Measurements from ENCODE around the gene ZFP92. TPM values are rescaled to one million over a fixed set of nuclear protein-coding genes. Genes with fewer than 3 reads are reported as not detected.

The ZFP92 gene
- total RNA-seq, 3 donors from 2014 or later = 0.29 to 1.6 (median 1.3) TPM

- peaks cover 0 to 12% of the 10 kb centered on the region in 2 donors for H3K27me3 ChIP-seq
- intact Hi-C loops (cut with DNase I; ENCODE audit: low total_unique reads) = no loop called here
- no peaks in the 10 kb centered on the region for H3K4me1 ChIP-seq
- no peak for DNase-seq (ENCODE audit: low spot score in 2 of 2)
- no peak overlapping the region for H3K4me3 ChIP-seq
- H3K9me3 ChIP-seq = peaks cover 0 to 13% of the 10 kb centered on the region in 2 donors
- H3K27ac ChIP-seq = no peak overlapping the region
- H3K36me3 ChIP-seq = no peaks in the 10 kb centered on the region
- TF ChIP-seq CTCF (IDR thresholded peaks at IDR 0.05) (no peak), POLR2A (IDR thresholded peaks at IDR 0.05) (no peak), POLR2AphosphoS5 (IDR thresholded peaks at IDR 0.05) (no peak)
These were observed 32.4 kb downstream of the ZFP92 start for GRCh38 chrX:153443476-153444332.

GRCh38 chrX:153444333-153445011, 33.2 kb downstream of the ZFP92 start:
- no peaks in the 10 kb centered on the region for H3K4me1 ChIP-seq
- peaks cover 0 to 9% of the 10 kb centered on the region in 2 donors for H3K9me3 ChIP-seq
- no peak overlapping the region for H3K4me3 ChIP-seq
- TF ChIP-seq CTCF (IDR thresholded peaks at IDR 0.05) = no peak
- no peak for TF ChIP-seq POLR2A (IDR thresholded peaks at IDR 0.05)
- TF ChIP-seq POLR2AphosphoS5 (IDR thresholded peaks at IDR 0.05) = no peak
- intact Hi-C loops (cut with DNase I; ENCODE audit: low total_unique reads) = no loop called here
- H3K36me3 ChIP-seq = no peaks in the 10 kb centered on the region
- peaks cover 0 to 17% of the 10 kb centered on the region in 2 donors for H3K27me3 ChIP-seq
- DNase-seq (ENCODE audit: low spot score in 2 of 2) = no peak
- H3K27ac ChIP-seq = no peak overlapping the region

- Histone ChIP-seq H3K9me3 (peaks cover 0 to 1% of the 10 kb centered on the region in 2 donors), H3K27me3 (peaks cover 0 to 17% of the 10 kb centered on the region in 2 donors), H3K4me3 (no peak overlapping the region), H3K4me1 (no peaks in the 10 kb centered on the region), H3K36me3 (no peaks in the 10 kb centered on the region), H3K27ac (peak overlapping the region in 1 of 2 donors; percentile 25)
- TF ChIP-seq CTCF (IDR thresholded peaks at IDR 0.05) (no peak), POLR2AphosphoS5 (IDR thresholded peaks at IDR 0.05) (no peak), POLR2A (IDR thresholded peaks at IDR 0.05) (no peak)
- DNase-seq (ENCODE audit: low spot score in 2 of 2) = no peak
- intact Hi-C loops (cut with DNase I; ENCODE audit: low total_unique reads) = no loop called here
These were observed 34.0 kb downstream of the ZFP92 start for GRCh38 chrX:153445106-153445855.

GRCh38 chrX:153445856-153446635, 34.8 kb downstream of the ZFP92 start, which contains the start of gene TREX2:
TSS of gene TREX2 (minus strand) at chrX:153446056. CDS start at chrX:153445430, 626 bp downstream.
- Histone ChIP-seq H3K27ac (peak within 1 kb of the TSS in 1 of 2 donors; percentile 25), H3K27me3 (peaks cover 0 to 14% of the 10 kb centered on the region in 2 donors), H3K9me3 (no peaks in the 10 kb centered on the region), H3K36me3 (no peaks in the 10 kb centered on the region), H3K4me3 (no peak within 1 kb of the TSS), H3K4me1 (no peaks in the 10 kb centered on the region)
- intact Hi-C loops (cut with DNase I; ENCODE audit: low total_unique reads) = no loop called here
- TF ChIP-seq POLR2A (IDR thresholded peaks at IDR 0.05) (no peak), POLR2AphosphoS5 (IDR thresholded peaks at IDR 0.05) (no peak), CTCF (IDR thresholded peaks at IDR 0.05) (no peak)
- no peak for DNase-seq (ENCODE audit: low spot score in 2 of 2)
